ENCODE measurements around the gene DIP2C.
"Not testable (repeated sequence)": the region's sequence is repeated elsewhere in the genome, so short reads cannot be mapped to it uniquely, and the experiment has no call there.

Gene DIP2C, protein sequence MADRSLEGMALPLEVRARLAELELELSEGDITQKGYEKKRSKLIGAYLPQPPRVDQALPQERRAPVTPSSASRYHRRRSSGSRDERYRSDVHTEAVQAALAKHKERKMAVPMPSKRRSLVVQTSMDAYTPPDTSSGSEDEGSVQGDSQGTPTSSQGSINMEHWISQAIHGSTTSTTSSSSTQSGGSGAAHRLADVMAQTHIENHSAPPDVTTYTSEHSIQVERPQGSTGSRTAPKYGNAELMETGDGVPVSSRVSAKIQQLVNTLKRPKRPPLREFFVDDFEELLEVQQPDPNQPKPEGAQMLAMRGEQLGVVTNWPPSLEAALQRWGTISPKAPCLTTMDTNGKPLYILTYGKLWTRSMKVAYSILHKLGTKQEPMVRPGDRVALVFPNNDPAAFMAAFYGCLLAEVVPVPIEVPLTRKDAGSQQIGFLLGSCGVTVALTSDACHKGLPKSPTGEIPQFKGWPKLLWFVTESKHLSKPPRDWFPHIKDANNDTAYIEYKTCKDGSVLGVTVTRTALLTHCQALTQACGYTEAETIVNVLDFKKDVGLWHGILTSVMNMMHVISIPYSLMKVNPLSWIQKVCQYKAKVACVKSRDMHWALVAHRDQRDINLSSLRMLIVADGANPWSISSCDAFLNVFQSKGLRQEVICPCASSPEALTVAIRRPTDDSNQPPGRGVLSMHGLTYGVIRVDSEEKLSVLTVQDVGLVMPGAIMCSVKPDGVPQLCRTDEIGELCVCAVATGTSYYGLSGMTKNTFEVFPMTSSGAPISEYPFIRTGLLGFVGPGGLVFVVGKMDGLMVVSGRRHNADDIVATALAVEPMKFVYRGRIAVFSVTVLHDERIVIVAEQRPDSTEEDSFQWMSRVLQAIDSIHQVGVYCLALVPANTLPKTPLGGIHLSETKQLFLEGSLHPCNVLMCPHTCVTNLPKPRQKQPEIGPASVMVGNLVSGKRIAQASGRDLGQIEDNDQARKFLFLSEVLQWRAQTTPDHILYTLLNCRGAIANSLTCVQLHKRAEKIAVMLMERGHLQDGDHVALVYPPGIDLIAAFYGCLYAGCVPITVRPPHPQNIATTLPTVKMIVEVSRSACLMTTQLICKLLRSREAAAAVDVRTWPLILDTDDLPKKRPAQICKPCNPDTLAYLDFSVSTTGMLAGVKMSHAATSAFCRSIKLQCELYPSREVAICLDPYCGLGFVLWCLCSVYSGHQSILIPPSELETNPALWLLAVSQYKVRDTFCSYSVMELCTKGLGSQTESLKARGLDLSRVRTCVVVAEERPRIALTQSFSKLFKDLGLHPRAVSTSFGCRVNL (N-terminal part only)

DNA sequence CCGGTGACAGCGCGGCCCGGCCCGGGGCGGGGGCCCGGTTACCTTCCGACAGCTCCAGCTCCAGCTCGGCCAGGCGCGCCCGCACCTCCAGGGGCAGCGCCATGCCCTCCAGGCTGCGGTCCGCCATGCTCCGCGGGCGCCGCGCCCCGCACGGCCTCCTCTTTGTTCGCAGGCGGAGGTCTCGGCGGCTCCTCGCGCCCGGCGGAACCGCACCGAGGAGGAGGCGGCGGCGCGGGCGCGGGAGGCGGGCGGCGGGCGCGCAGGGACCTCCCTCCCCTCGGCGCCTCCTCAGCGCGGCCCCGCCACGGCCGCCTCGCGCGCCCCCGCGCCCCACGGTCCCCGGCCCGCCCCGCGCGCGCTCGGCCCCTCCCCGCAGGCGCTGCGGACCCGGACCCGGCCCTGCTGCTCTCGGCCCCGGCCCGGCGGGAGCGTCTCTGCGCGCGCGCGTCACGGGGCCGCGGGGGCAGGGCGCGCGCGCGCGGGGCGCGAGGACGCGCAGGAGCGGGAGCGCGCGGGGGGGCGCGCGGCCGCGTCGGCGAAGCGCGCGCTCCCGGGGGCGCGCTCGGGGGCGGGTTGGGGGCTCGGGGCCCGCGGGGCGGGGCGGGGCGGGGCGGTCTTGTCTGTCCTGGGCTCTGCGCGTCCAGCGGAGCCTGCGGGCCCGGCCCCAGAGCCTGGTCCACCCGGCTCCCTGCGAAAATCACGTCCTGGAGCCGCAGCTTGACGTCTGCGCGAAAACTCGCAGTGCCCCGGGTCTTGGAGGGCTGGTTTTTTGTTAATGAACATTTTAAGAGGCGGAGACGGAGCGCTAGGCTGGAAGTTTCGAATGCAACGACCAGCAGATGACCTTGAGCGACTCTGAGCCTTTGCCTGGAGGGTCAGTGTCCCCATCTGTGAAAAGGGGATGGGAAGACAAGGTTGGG is at the start of gene DIP2C:
TSS of gene DIP2C (minus strand) at position 217 of the 920 bp plus-strand sequence. CDS start at position 127, 90 bp downstream.
- DNase-seq = no peak

DNA sequence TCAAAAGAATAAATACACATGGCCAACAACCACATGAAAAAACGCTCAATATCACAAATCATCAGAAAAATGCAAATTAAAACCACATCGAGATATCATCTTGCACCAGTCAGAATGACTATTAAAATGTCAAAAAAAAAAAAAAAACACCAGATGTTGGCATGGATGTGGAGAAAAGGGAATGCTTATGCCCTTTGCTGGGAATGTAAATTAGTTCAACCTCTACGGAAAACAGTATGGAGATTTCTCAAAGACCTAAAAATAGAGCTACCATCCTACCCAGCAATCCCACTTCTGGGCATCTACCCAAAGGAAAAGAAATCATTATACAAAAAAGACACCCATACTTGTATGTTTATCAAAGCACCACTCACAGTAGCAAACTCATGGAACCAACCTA is 45.0 kb upstream of the DIP2C start:
- DNase-seq = no peak

DNA sequence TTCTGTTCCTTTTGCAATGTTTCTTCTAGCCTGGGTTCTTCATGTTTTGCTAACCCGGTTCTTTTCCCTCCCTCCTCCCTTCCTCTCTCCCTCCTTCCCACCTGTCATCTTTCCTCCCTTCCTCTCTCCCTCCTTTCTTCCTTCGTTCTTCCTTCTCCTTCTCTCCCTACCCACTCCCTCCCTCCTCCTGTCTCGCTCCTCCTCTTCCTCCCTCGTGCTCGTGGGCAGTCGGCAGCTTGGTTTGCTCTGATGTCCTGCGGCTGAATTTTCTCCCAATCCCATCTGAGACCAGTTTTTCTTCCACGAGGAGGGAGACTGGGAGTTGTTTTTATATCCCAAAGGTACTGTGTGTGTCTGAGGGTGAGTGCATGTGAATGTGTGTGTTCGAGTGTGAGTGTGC is 43.6 kb upstream of the DIP2C start:
- no peak for DNase-seq

DNA sequence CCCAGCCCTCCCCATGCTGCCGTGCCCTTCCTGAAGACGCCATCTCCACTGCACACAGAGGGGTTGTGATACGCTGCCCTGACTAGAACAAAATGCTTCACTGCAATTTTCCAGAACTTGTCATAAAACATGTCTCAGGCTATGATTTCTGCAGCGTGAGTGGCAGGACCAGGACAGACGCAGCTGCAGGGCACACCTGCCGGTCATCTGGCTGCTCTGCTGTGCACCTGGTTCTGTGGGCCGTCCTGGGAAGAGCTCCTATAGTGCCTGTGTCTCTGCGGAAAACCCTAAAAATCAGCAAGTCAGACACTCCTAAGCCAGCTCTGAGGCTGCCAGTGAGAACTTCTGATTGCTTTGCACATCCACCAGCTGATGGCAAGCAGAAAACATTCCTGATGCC is 39.7 kb upstream of the DIP2C start:
- DNase-seq = no peak

DNA sequence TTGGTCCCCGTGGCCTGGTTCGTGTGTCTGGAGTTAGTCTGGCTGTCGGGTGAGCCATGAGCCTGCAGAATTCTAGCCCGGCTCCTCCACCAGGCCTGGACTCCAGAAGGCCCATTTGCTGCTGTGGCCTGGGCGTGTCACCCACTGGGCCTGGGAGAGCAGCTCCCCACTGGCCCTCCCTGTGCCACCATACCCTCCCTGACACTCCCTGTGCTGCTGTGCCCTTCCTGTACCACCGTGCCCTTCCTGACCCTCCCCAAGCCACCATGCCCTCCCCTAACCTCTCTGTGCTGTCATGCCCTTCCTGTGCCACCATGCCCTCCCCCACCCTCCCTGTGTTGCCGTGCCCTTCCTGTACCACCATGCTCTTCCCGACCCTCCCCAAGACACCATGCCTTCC is 39.1 kb upstream of the DIP2C start:
- DNase-seq = no peak

DNA sequence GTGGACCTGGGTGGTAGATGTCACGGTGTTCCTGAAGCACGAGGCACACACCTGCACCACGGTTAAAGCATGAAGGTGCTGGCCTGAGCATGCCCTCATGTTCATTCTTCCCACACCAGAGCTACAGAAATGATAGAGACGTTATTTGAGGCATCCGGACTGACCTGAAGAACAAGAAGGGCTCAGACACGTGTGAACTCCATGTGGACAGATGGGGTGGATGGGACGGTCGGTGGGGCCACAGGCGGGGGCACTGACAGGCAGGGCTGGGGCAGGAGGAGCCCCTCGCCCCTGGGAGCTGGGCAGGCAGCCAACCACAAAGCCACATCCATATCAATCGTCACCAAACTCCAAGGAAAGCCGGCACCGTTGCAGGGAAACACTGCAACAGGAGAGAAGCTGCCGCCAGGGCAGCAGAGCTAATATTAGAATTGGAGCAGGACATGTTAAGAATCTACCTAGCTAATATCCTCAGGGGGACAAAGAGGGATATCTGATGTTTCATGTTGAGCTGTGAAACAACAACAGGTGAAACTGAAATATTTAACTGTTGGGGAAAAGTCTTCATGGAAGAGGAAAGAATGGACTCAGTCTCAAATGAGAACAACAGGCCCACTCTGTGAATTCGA is 37.8 kb upstream of the DIP2C start:
- DNase-seq = no peak

DNA sequence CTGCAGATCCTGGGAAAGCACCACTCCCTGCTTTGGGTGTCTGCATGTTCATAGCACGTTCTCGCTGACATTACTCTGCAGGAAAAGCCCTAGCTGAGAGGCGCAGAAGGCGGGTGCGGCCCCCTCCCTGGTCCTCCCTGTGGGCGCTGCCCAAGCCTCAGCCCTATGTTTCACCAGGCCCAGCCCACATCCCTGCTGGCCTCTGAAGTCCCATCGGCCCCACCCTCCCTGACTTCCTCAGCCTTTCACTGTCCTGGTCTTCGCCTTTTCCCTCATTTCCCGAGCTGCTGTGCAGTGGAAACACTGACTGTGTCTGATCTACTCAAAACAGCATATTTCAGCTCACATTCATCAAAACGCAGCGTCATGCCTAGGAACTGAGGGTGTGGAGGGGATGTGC is 36.3 kb upstream of the DIP2C start:
- DNase-seq = no peak

DNA sequence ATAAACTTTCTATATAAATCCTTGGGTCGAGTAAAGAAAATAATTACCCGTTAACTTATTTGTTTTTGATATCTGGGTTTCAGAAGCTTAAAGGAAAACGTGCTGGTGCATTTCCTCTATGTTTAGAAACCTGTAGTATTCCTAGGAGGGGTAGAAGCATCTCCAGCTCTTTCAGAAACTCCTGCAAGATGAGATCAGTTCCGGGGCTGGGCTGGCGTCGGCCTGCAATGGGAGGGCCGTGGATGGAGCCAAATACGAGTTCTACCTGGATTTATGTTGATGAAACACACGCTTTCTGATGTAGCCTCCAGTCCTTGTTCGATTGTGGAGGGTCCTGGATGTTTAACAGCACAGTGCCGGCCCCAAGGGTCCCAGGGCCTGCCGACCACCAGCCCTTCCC is 35.8 kb upstream of the DIP2C start:
- DNase-seq = no peak

DNA sequence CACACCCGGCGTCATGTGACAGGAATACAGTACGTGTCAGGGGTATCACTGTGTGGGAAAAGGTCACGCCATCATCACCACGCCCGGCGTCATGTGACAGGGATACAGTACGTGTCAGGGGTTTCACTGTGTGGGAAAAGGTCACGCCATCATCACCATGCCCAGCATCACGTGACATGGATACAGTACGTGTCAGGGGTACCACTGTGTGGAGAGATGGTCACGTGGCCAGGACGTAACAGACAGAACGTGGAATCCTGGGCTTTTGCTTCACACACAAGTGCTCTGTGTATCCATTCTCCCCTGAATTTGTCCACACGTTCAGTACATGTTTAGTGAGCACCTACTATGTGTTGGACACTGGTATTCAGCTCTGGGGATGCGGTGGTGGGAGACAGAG is 34.5 kb upstream of the DIP2C start:
- no peak for DNase-seq

DNA sequence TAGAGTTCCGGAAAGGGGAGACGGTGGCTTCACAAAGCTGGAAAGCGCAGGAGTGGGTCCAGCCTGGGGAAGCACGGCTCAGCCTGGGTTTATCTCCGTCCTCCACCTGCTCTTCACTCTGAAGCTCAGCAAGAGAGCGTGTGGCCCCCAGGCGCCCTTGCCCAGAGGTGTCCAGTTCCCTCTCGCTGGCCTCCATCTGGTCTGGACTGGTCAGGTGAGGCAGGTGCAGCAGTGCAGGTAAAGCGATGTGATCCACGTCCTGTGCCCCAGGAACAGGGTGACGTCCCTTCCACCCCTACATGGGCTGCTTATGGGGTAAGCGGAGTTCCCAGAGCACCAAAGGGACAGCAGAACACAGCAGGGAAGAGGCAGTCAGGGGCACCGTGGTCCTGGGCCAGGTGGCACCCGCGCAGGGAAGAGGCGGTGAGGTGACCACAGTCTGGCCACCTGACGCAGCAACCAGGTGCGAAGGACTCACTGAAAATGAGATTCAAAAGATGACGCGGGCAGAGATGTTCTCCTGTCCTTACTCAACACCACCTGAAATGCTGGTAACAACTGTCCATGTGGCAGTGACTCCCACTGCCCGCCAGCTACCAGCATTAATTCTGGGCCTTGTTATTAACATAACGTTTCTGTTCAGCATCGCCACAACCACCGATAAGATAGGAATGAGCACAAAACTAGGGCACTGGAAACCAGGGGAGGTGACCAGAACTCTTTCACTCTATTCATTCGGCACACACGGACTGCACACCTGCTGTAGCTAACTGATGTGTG is 33.0 kb upstream of the DIP2C start:
- no peak for DNase-seq

DNA sequence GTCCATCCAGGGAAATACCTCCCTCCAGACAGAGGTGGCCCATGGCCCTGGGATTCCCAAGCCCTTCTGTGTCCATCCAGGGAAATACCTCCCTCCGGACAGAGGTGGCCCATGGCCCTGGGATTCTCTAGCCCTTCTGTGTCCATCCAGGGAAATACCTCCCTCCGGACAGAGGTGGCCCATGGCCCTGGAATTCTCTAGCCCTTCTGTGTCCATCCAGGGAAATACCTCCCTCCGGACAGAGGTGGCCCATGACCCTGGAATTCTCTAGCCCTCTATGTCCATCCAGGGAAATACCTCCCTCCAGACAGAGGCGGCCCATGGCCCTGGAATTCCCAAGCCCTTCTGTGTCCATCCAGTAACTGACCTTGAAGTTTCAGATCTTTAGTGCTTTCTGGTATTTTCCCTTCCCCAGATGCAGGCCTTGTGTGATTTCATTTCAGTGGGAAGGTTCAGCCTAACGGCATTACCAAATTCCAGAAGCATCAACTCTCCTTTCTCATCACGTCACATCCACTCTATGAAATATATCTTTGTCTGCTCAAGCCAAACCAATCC is 28.8 kb upstream of the DIP2C start:
- no peak for DNase-seq

DNA sequence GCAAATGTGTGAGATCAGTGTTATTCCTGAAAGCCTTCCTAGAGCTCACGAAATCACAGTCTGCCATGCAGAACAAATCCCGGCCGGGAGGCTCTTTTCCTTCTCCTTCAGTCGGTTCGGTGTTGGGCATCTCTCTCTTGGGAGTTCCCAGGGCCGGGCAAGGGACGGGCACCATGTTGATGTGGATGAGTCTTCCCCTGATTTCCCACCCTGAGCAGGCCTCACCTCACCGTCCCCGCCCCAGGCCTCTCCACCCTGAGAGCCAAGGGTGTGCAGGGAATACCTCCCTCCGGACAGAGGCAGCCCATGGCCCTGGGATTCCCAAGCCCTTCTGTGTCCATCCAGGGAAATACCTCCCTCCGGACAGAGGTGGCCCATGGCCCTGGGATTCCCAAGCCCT is 28.0 kb upstream of the DIP2C start:
- DNase-seq = no peak

DNA sequence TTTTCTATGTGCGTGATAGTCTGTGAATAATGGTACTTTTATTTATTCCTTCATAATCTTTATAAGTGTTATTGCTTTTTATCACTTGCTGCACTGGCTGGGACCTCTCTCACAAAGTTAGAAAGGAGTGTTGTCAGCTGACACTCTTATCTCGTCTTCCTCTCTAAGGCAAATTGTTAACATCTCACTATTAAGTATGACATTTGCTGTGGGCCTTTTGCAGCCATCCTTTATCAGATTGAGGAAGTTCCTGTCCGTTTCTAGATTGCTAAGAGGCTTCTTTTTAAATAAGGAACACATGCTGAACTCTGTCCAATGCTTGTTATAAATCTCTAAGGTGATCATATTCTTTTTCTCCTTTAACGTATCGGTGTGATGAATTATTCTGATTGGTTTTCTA is 27.4 kb upstream of the DIP2C start:
- DNase-seq = no peak

DNA sequence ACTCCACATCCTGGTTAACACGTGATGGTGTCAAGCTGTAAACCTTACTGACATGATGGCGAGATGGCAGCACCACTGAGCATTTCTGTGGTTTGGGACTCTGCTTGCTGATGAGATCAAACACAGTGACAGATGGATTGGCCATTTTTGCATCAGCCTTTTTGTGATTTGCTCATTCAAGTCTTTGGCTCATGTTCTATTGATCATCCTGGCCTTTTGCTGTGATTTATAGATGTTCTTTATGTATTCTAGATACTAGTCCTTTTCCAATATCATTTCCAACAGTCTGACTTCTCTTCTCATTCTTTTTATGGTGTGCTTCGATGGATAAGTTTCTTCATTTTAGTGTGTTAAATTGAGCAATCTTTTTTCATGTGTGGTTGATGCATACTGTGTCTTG is 24.7 kb upstream of the DIP2C start:
- DNase-seq = no peak

DNA sequence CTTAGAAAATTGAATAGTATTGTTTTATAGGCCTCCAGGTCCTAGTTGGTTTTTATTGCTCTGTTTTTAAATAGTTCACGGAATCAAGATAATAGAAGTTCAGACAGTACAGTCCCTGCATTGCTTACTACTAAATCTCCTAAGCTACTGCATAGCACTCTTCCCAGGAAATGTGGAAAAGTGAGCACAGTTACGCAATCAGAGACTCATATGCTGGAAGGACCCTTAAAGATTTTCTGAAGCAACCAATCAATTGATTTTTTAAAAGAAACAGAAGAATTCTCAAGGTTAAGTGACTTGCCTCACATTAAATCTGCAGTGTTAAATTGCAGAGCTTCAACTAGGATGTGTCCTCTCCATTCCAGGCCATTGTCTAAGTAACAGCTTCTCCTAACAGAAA is 23.1 kb upstream of the DIP2C start:
- DNase-seq = no peak

DNA sequence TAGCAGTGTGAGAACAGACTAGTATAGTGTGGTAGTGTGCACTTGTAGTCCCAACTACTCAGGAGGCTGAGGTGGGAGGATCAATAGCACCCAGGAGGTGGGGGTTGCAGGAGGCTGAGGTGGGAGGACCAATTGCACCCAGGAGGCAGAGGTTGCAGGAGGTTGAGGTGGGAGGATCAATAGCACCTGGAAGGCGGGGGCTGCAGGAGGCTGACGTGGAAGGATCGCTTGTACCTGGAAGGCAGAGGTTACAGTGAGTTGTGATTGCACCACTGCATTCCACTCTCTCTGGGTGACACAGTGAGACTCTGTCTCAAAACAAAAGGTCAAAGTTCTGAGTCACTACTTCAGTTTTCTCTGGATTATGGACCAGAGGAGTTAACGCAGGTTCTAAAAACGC is 22.6 kb upstream of the DIP2C start:
- DNase-seq = no peak

DNA sequence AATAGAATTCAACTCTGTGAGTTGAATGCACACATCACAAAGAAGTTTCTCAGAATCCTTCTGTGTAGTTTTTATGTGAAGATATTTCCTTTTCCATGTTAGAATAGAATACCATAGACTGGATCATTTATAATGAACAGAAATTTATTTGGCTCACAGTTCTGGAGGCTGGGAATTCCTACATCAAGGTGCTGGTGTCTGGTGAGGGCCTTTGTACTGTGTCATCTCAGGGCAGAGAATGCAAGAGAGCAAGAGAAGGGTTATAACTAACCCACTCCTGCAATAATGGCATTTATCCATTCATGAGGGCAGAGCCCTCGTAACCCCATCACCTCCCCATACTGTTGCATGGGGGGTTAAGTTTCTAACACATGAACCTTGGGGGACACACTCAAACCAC is 18.4 kb upstream of the DIP2C start:
- DNase-seq = no peak

DNA sequence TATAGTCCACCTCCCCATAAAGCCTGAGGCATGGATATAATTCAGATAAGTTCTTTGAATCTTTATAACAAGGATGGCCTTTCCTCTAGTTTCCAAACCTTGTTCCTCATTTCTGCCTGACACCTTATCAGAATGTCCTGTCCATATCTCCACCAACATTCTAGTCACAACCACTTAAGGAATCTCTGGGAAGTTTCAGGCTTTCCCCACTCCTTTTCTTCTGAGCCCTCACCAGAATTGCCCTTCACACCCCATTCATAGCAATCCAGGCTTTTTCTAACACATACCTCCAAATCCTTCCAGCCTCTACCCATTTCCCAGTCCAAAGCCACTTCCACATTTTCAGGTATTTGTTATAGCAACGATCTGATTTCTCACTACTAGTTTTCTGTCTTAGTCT is 18.0 kb upstream of the DIP2C start:
- DNase-seq = no peak

DNA sequence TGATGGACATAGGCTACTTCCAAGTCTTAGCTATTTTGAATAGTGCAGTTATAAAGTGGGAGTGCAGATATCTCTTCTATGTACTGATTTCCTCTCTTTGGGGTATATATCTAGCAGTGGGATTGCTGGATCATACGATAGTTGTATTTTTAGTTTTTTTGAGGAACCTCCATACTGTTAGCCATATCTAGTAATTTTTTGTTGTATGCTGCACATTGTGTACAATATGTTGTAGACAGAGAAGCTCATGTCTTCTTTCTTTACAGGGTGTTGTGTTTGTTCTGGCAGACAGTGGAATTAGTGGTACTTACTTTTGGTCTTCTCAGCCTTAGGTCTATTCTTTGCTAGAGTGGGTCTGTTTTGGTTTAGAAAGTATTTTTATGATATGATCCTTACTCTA is 13.7 kb upstream of the DIP2C start:
- DNase-seq = no peak

DNA sequence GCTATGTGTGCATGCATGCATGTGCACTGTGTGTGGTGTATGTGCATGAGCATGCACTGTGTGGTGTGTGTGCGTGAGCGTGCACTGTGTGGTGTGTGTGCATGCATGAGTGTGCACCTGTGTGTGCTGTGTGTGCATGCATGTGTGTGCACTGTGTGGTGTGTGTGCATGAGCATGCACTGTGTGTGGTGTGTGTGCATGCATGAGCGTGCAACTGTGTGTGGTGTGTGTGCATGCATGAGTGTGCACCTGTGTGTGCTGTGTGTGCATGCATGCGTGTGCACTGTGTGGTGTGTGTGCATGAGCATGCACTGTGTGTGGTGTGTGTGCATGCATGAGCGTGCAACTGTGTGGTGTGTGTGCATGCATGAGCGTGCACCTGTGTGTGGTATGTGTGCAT is 10.7 kb upstream of the DIP2C start:
- DNase-seq = not testable (repeated sequence)

Measured in activated CD4-positive, alpha-beta T cell treated with anti-CD3 and anti-CD28 coated beads, Interleukin-2, Interleukin-6, amounts not matched to agents 100 ng/mL and 50 ng/mL, durations not matched to agents 16 hours and 8 hours (primary cell).